ENCODE results near the gene PCSK4.

Gene PCSK4

DNA sequence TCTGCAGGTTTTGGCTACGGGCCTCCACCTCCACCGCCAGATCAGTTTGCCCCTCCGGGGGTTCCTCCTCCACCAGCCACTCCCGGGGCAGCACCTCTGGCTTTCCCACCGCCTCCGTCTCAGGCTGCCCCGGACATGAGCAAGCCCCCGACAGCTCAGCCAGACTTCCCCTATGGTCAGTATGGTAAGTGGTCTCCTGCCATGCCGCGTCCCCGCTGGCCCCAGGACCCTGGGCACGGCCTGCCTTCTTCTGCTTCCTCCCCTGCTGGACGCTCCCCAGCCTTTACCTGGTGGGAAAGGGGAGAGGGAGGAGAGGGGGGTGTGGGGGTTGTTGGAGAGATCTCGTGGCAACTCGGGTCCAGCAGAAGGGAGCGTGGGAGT, 57.7 kb downstream of the PCSK4 start:
- Histone ChIP-seq H3K79me2 (ENCODE audit: insufficient read depth, low read length) (peaks cover 6% of the 10 kb centered on the region; the same call in 1 of the 2 replicates), H4K20me1 (ENCODE audit: low read depth, low read length) (no peaks in the 10 kb centered on the region), H3K4me2 (ENCODE audit: low read depth, low read length, poor library complexity, severe bottlenecking) (no peak overlapping the region), H3K9ac (ENCODE audit: low read length) (no peak overlapping the region), H3K27ac (ENCODE audit: low read depth, low read length) (no peak overlapping the region), H3K9me3 (ENCODE audit: insufficient read depth, low read length) (no peaks in the 10 kb centered on the region), H3K9me2 (replicated peaks; ENCODE audit: insufficient read depth, low read length) (no peaks in the 10 kb centered on the region), H3K36me3 (ENCODE audit: low read length) (peaks cover 11% of the 10 kb centered on the region; the same call in 1 of the 2 replicates), H2AFZ (ENCODE audit: low read depth, low read length, severe bottlenecking) (no peak overlapping the region), H3K27me3 (ENCODE audit: low read length) (no peaks in the 10 kb centered on the region), H3F3A (ENCODE audit: insufficient read depth) (peaks cover 18% of the 10 kb centered on the region), H3K4me3 (ENCODE audit: insufficient read depth, low read length, poor library complexity, severe bottlenecking) (no peak overlapping the region)
- TF ChIP-seq EZH2phosphoT487 (conservative IDR thresholded peaks at IDR 0.05; ENCODE audit: low read length), result no peak
- TF ChIP-seq, protein P1, sequence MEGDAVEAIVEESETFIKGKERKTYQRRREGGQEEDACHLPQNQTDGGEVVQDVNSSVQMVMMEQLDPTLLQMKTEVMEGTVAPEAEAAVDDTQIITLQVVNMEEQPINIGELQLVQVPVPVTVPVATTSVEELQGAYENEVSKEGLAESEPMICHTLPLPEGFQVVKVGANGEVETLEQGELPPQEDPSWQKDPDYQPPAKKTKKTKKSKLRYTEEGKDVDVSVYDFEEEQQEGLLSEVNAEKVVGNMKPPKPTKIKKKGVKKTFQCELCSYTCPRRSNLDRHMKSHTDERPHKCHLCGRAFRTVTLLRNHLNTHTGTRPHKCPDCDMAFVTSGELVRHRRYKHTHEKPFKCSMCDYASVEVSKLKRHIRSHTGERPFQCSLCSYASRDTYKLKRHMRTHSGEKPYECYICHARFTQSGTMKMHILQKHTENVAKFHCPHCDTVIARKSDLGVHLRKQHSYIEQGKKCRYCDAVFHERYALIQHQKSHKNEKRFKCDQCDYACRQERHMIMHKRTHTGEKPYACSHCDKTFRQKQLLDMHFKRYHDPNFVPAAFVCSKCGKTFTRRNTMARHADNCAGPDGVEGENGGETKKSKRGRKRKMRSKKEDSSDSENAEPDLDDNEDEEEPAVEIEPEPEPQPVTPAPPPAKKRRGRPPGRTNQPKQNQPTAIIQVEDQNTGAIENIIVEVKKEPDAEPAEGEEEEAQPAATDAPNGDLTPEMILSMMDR (IDR thresholded peaks at IDR 0.05; ENCODE audit: insufficient read depth, low read length, poor library complexity, severe bottlenecking), result no peak

DNA sequence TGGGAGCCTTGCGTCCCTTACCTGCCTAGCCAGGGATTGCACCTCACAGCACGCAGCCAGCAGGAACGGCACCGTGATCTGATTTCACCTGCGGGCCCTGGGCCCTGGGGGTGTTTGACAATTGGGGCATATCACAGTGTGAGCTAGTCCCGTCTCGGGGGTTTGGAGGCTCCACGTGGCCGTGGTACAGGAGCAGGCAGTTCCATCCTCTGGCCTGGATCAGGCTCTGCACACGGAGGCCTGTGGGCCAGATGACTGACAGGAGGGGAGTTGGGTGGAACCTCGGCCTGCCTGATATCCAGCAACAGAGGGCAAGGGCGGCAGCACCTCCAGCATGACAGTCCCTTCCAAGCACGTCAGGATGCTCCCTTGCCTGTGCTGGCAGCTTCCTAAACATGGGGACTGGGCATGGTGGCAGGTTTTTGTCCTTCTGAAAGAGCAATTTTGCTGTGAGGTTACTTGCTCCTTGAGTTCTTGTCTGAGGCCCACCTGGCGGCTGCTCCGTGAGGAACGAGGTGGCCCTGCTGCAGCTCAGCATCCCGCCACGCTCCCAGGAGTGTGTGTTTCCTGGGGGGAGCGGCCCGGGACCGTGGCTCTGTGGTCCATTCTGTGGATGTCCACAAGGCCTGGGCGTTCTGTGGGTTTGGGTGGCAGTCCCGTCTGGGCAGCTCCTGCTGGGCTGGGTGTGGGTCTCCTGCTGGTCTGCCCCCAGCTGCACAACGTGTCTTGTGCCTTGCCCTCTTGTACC, 58.2 kb downstream of the PCSK4 start:
- no peak overlapping the region for H3K4me3 ChIP-seq (ENCODE audit: insufficient read depth, low read length, poor library complexity, severe bottlenecking)
- no peaks in the 10 kb centered on the region for H3K9me3 ChIP-seq (ENCODE audit: insufficient read depth, low read length)
- no peaks in the 10 kb centered on the region for H4K20me1 ChIP-seq (ENCODE audit: low read depth, low read length)
- peaks cover 14% of the 10 kb centered on the region for H3F3A ChIP-seq (ENCODE audit: insufficient read depth)
- H3K9me2 ChIP-seq (replicated peaks; ENCODE audit: insufficient read depth, low read length), result no peaks in the 10 kb centered on the region
- TF ChIP-seq, protein P1 (IDR thresholded peaks at IDR 0.05; ENCODE audit: insufficient read depth, low read length, poor library complexity, severe bottlenecking), result no peak
- TF ChIP-seq EZH2phosphoT487 (conservative IDR thresholded peaks at IDR 0.05; ENCODE audit: low read length), result no peak
- H3K9ac ChIP-seq (ENCODE audit: low read length), result no peak overlapping the region
- no peak overlapping the region for H2AFZ ChIP-seq (ENCODE audit: low read depth, low read length, severe bottlenecking)
- H3K27me3 ChIP-seq (ENCODE audit: low read length), result no peaks in the 10 kb centered on the region
- H3K79me2 ChIP-seq (ENCODE audit: insufficient read depth, low read length), result peaks cover 9% of the 10 kb centered on the region
- H3K27ac ChIP-seq (ENCODE audit: low read depth, low read length), result no peak overlapping the region
- H3K4me2 ChIP-seq (ENCODE audit: low read depth, low read length, poor library complexity, severe bottlenecking), result no peak overlapping the region
- peaks cover 11% of the 10 kb centered on the region; the same call in 1 of the 2 replicates for H3K36me3 ChIP-seq (ENCODE audit: low read length)

Measured in SU-DHL-6 (cell line).